Urinary bladder (tissue), 4 donors: ENCODE data around the gene FBLN7. TPM values are rescaled to one million over a fixed set of nuclear protein-coding genes. Genes with fewer than 3 reads are reported as not detected.

Source experiments
- DNase-seq: peaks from one replicate; pipeline ENCODE4 v3.0.0-alpha.2; 2015; ENCODE audit errors: extremely low spot score
- H3K27ac ChIP-seq: one replicate; pipeline ENCODE4 v1.5.1; 2013; ENCODE audit warnings: low read depth, mild to moderate bottlenecking, moderate library complexity
- H3K36me3 ChIP-seq: one replicate; pipeline ENCODE4 v1.6.1; 2013; ENCODE audit warnings: mild to moderate bottlenecking, moderate library complexity; ENCODE audit not compliant: insufficient read depth
- H3K4me1 ChIP-seq: one replicate; pipeline ENCODE4 v1.6.1; 2013; ENCODE audit warnings: mild to moderate bottlenecking, moderate library complexity; ENCODE audit not compliant: insufficient read depth
- H3K4me3 ChIP-seq: one replicate; pipeline ENCODE4 v1.5.1; 2013; ENCODE audit warnings: low read depth, low read length
- WGBS: extraction: QIAGEN DNeasy Blood & Tissue Kit; methylation state at CpG from one replicate; pipeline ENCODE4 v1.1.7; 2013; 5-methylcytosine and 5-hydroxymethylcytosine counted together
- polyA plus RNA-seq: library from polyadenylated mRNA; stranded (reverse); fragments of 200-250 nt; gene quantifications from one replicate; pipeline ENCODE4 v1.2.3, GENCODE V29; 2013
- total RNA-seq: library from RNA; depleted of rRNA; stranded (reverse); fragments of >200 nt; gene quantifications from one replicate; pipeline ENCODE4 v1.2.3, GENCODE V29; 2014
- donor health status: healthy with polysubstance abuse.
- donor health status: healthy.

Gene FBLN7
- total and polyA plus RNA-seq, 2 donors: 4.4 to 5.0 TPM

GRCh38 chr2:112220831-112221230 is 82.6 kb downstream of the FBLN7 start:
- DNase-seq: no peak
- Histone ChIP-seq H3K4me1 (no peaks in the 10 kb centered on the region), H3K27ac (no peak overlapping the region), H3K4me3 (no peak overlapping the region), H3K36me3 (no peaks in the 10 kb centered on the region)
- over 99% methylated on average over 3 of the region's 3 CpGs for WGBS

- H3K4me3 ChIP-seq: no peak overlapping the region
- DNase-seq: no peak
- no peak overlapping the region for H3K27ac ChIP-seq
- no peaks in the 10 kb centered on the region for H3K36me3 ChIP-seq
- no peaks in the 10 kb centered on the region for H3K4me1 ChIP-seq
These were observed 91.2 kb downstream of the FBLN7 start for GRCh38 chr2:112229348-112229747.

- H3K4me1 ChIP-seq: no peaks in the 10 kb centered on the region
- no peak overlapping the region for H3K27ac ChIP-seq
- 95% methylated on average over 3 of the region's 3 CpGs for WGBS
- DNase-seq: no peak
- no peak overlapping the region for H3K4me3 ChIP-seq
- H3K36me3 ChIP-seq: no peaks in the 10 kb centered on the region
These were observed 92.2 kb downstream of the FBLN7 start for GRCh38 chr2:112230371-112230770.

Other genes with a start within 250 kb of the FBLN7 start
- gene MERTK, start 239.8 kb upstream of the FBLN7 start, total RNA-seq: 17.6 TPM
- gene MERTK, start 239.8 kb upstream of the FBLN7 start, polyA plus RNA-seq: 16.1 TPM
- 44.3 TPM for gene TMEM87B, start 83.1 kb upstream of the FBLN7 start, total RNA-seq
- 13.5 TPM for gene TMEM87B, start 83.1 kb upstream of the FBLN7 start, polyA plus RNA-seq
- 26.3 TPM for gene ZC3H8, start 116.7 kb downstream of the FBLN7 start, total RNA-seq
- gene ZC3H8, start 116.7 kb downstream of the FBLN7 start, polyA plus RNA-seq: 5.4 TPM
- gene ZC3H6, start 137.2 kb downstream of the FBLN7 start, total RNA-seq: 18.4 TPM
- gene ZC3H6, start 137.2 kb downstream of the FBLN7 start, polyA plus RNA-seq: 3.3 TPM